Loucy (cell line): ENCODE data around the gene COQ10B.

Experiments used
- CTCF ChIP-seq: fragments of 200-600 bp; sonication (generic); conservative IDR thresholded peaks from 2 replicates; pipeline ENCODE4 v1.5.1; 2014; ENCODE audit warnings: mild to moderate bottlenecking, antibody characterized with exemption, low read length
- EZH2phosphoT487 ChIP-seq: fragments of 200-600 bp; IDR thresholded peaks from 2 replicates; pipeline ENCODE4 v1.6.1; 2018; ENCODE audit warnings: antibody characterized with exemption, mild to moderate bottlenecking, moderate library complexity, borderline replicate concordance

- TF ChIP-seq CTCF: no peak
- TF ChIP-seq EZH2phosphoT487: no peak
Measured at GRCh38 chr2:197517150-197517549, 63.8 kb downstream of the COQ10B start.
